Mucosa of descending colon (tissue), 3 donors: ENCODE results near the gene PANX2. TPM values are rescaled to one million over a fixed set of nuclear protein-coding genes. Genes with fewer than 3 reads are reported as not detected.
A peak's percentile ranks its signal among the peaks of the same experiment; 100 is the strongest.
"Not testable (repeated sequence)": the region's sequence is repeated elsewhere in the genome, so short reads cannot be mapped to it uniquely, and the experiment has no call there.

Experiments
- ATAC-seq: fragments of 200-7000 bp; cut with Tn5 transposase; one replicate; pipeline ENCODE4 v1.9.1; 2020; ENCODE audit warnings: mild to moderate bottlenecking, moderate library complexity
- DNase-seq, 3 donors: peaks; one replicate each; pipeline ENCODE4 v3.0.0-alpha.2; 2020
- H3K36me3 ChIP-seq: fragments of 200-600 bp; one replicate; pipeline ENCODE4 v1.8.0; 2021; ENCODE audit warnings: low read depth, mild to moderate bottlenecking
- H3K4me1 ChIP-seq: fragments of 200-600 bp; one replicate; pipeline ENCODE4 v1.8.0; 2021; ENCODE audit warnings: low read depth, mild to moderate bottlenecking
- H3K4me3 ChIP-seq: fragments of 200-600 bp; one replicate; pipeline ENCODE4 v1.8.0; 2021; ENCODE audit warnings: mild to moderate bottlenecking
- H3K9me3 ChIP-seq: fragments of 200-600 bp; one replicate; pipeline ENCODE4 v1.8.0; 2021; ENCODE audit warnings: mild to moderate bottlenecking
- intact Hi-C, 2 donors: fragments of 100-400 bp; cut with DNase I in 1 of 2; cut with micrococcal nuclease in 1 of 2; formaldehyde crosslinking; loops; one replicate each; pipeline versions ENCODE4 v1.11.0 to v1.11.1; 2022; cut with DNase I, micrococcal nuclease
- total RNA-seq, 3 donors: library from RNA; stranded (reverse); fragmentation: NEBNext Ultra II Directional in 2 of 3; extraction: Animal tissue kit (Norgen Biotek cat#: 25700) in 2 of 3; gene quantifications; one replicate each; pipeline versions ENCODE4 v1.2.1 to v1.2.4, GENCODE V29; 2021 to 2023
- TF ChIP-seq, protein P1 (sequence below): fragments of 200-600 bp; IDR thresholded peaks from one replicate; pipeline ENCODE4 v1.8.0; 2022; ENCODE audit warnings: antibody characterized with exemption, mild to moderate bottlenecking
- donor health status: DM: no; HTN: no; CAD: no; lungs with moderate emphysema.
- donor health status: DM: no; HTN: no; CAD: no.
- donor health status: DM: no; HTN: yes; CAD: no.

Gene PANX2
- total RNA-seq, 3 donors from 2014 or later = 0.44 TPM; not detected in 2

DNA sequence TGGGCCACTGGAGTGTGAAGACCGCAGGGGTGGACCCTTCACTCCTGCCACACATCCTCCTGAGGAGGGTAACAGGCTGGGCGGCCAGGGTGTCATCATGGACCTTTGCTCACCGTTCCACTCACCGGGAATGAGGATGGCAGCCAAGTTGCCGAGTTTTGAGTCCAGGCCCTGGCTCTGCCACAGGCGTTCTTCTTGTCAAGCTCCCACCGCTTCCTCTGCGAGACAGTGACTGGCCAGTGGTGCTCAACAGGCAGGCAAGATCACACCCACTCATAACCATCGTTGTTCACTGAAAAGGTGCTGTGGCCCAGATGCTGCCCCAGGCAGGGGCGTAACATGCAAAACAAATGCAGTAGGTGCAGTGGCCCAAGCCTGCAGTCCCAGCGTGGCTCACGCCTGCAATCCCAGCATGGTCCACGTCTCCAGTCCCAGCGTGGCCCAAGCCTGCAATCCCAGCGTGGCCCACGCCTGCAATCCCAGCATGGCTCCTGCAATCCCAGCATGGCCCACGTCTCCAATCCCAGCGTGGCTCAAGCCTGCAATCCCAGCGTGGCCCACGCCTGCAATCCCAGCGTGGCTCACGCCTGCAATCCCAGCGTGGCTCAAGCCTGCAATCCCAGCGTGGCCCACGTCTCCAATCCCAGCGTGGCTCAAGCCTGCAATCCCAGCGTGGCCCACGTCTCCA is 5.0 kb upstream of the PANX2 start:
- no peak overlapping the region for H3K4me3 ChIP-seq
- no peaks in the 10 kb centered on the region for H3K4me1 ChIP-seq
- DNase-seq (no peak), ATAC-seq (no peak)
- TF ChIP-seq, protein P1, sequence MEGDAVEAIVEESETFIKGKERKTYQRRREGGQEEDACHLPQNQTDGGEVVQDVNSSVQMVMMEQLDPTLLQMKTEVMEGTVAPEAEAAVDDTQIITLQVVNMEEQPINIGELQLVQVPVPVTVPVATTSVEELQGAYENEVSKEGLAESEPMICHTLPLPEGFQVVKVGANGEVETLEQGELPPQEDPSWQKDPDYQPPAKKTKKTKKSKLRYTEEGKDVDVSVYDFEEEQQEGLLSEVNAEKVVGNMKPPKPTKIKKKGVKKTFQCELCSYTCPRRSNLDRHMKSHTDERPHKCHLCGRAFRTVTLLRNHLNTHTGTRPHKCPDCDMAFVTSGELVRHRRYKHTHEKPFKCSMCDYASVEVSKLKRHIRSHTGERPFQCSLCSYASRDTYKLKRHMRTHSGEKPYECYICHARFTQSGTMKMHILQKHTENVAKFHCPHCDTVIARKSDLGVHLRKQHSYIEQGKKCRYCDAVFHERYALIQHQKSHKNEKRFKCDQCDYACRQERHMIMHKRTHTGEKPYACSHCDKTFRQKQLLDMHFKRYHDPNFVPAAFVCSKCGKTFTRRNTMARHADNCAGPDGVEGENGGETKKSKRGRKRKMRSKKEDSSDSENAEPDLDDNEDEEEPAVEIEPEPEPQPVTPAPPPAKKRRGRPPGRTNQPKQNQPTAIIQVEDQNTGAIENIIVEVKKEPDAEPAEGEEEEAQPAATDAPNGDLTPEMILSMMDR = no peak
- intact Hi-C loops = no loop called here
- no peaks in the 10 kb centered on the region for H3K9me3 ChIP-seq
- H3K36me3 ChIP-seq = no peaks in the 10 kb centered on the region

DNA sequence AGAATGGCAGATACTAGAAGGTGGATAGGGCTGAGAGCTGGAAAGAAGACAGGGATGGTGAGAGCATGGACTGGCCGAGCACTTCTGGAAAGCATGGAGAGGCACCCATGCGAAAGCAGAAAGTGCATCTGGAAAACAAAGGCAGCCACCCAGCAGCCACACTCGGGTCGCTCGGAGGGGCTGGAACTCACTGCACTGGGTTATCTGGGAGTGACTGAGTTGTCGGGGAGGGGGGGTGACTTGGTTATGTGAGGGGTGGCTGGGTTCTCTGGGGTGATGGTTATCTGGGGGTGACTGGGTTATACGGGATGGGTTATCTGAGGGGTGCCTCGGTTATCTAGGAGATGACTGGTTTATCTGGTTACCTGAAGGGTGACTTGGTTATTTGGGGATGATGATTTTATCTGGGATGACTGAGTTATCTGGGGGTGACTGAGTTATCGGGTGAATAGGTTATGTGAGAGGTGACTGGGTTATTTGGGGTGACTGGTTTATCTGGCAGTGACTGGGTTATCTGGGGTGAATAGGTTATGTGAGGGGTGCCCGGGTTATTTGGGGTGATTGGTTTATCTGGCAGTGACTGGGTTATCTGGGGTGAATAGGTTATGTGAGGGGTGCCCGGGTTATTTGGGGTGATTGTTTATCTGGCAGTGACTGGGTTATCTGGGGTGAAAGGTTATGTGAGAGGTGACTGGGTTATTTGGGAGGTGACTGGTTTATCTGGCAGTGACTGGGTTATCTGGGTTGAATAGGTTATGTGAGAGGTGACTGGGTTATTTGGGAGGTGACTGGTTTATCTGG is 2.6 kb upstream of the PANX2 start:
- intact Hi-C loops = no loop called here
- peaks cover 2% of the 10 kb centered on the region for H3K4me1 ChIP-seq
- TF ChIP-seq, protein P1 = no peak
- H3K36me3 ChIP-seq = no peaks in the 10 kb centered on the region
- H3K4me3 ChIP-seq = no peak overlapping the region
- DNase-seq (no peak), ATAC-seq (no peak)
- H3K9me3 ChIP-seq = no peaks in the 10 kb centered on the region

DNA sequence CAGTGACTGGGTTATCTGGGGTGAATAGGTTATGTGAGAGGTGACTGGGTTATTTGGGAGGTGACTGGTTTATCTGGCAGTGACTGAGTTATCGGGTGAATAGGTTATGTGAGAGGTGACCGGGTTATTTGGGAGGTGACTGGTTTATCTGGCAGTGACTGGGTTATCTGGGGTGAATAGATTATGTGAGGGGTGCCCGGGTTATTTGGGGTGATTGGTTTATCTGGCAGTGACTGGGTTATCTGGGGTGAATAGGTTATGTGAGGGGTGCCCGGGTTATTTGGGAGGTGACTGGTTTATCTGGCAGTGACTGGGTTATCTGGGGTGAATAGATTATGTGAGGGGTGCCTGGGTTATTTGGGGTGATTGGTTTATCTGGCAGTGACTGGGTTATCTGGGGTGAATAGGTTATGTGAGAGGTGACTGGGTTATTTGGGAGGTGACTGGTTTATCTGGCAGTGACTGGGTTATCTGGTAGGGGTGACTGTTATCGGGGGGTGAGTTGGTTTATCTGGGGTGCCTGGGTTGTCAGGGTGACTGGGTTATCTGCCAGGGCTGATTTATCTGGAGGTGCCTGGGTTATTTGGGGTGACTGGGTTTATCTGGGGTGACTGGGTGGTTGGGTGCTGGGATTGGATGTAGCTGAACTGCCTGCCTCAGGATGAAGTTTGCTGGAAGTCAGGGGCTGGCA is 1.9 kb upstream of the PANX2 start:
- intact Hi-C loops, H3K4me1 ChIP-seq, ATAC-seq, H3K4me3 ChIP-seq, H3K36me3 ChIP-seq, H3K9me3 ChIP-seq, DNase-seq: not testable (repeated sequence)

GRCh38 chr22:50169181-50169759 is 1.3 kb upstream of the PANX2 start:
- no peaks in the 10 kb centered on the region for H3K36me3 ChIP-seq
- intact Hi-C loops = no loop called here
- TF ChIP-seq, protein P1 = no peak
- ATAC-seq = no peak
- H3K4me1 ChIP-seq = peaks cover 2% of the 10 kb centered on the region
- no peaks in the 10 kb centered on the region for H3K9me3 ChIP-seq
- H3K4me3 ChIP-seq = no peak overlapping the region
- DNase-seq = peak in 1 of 3 donors; percentile 43

DNA sequence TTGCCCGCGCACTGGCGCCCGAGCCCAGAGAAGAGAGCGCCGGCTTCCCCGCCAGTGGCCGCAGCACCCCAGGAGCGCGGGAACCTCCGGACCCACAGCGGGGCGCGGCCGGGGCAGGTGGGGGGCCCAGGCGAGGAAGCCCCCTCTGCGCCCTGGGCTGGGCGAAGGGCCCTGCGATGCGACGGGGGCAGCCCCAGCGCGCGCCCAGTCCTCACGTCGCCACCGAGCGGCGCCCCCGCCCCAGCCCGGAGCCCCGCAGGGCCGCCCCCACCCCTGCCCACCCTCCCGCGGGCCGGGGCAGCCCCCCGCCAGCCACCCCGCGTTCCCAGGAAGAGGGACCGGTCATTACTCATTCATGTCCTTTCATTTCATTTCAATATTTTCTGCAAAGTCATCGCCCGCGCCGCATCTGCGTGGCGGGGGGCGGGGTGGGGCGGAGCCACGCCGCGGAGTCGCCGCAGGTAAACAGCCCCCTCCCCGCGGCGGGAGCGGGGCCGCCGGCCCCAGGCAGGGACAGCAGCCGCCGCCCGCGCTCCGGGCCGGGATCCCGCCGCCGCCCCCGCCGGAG is 673 bp upstream of the PANX2 start:
- peak; percentile 26 for ATAC-seq
- H3K4me1 ChIP-seq = peaks cover 2% of the 10 kb centered on the region
- intact Hi-C loops = no loop called here
- H3K9me3 ChIP-seq = no peaks in the 10 kb centered on the region
- DNase-seq = peak in 1 of 3 donors; percentile 43
- no peaks in the 10 kb centered on the region for H3K36me3 ChIP-seq
- H3K4me3 ChIP-seq = no peak overlapping the region
- TF ChIP-seq, protein P1 = no peak
